ENCODE measurements around the gene CDK6. TPM values are rescaled to one million over a fixed set of nuclear protein-coding genes. Genes with fewer than 3 reads are reported as not detected.

The CDK6 gene
- total and polyA plus RNA-seq, 2 of the 8 experiments (the other 6 are each of a cell fraction or from before 2014, with no cell fraction given): 5.9 to 18.9 TPM

DNA sequence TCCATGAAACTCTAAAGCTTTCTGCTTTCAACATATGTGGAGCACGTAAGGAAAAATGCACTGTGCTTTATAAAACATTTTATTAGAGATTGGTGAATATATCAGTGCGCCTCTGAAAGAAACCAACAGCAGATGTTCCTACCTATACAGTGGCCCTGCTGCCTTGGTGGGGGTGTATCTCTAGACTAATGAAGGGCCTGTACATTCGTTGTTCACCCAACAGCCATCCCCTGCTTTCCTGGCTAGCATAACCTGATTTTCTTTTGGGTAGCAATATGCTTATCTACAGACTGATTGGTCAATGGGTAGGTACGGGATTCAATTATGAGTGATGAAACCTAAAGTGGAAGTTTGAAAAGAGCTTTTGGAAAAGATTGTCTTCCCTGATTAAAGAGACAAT lies 126.5 kb downstream of the CDK6 start (continued):
- TF ChIP-seq, protein P1, sequence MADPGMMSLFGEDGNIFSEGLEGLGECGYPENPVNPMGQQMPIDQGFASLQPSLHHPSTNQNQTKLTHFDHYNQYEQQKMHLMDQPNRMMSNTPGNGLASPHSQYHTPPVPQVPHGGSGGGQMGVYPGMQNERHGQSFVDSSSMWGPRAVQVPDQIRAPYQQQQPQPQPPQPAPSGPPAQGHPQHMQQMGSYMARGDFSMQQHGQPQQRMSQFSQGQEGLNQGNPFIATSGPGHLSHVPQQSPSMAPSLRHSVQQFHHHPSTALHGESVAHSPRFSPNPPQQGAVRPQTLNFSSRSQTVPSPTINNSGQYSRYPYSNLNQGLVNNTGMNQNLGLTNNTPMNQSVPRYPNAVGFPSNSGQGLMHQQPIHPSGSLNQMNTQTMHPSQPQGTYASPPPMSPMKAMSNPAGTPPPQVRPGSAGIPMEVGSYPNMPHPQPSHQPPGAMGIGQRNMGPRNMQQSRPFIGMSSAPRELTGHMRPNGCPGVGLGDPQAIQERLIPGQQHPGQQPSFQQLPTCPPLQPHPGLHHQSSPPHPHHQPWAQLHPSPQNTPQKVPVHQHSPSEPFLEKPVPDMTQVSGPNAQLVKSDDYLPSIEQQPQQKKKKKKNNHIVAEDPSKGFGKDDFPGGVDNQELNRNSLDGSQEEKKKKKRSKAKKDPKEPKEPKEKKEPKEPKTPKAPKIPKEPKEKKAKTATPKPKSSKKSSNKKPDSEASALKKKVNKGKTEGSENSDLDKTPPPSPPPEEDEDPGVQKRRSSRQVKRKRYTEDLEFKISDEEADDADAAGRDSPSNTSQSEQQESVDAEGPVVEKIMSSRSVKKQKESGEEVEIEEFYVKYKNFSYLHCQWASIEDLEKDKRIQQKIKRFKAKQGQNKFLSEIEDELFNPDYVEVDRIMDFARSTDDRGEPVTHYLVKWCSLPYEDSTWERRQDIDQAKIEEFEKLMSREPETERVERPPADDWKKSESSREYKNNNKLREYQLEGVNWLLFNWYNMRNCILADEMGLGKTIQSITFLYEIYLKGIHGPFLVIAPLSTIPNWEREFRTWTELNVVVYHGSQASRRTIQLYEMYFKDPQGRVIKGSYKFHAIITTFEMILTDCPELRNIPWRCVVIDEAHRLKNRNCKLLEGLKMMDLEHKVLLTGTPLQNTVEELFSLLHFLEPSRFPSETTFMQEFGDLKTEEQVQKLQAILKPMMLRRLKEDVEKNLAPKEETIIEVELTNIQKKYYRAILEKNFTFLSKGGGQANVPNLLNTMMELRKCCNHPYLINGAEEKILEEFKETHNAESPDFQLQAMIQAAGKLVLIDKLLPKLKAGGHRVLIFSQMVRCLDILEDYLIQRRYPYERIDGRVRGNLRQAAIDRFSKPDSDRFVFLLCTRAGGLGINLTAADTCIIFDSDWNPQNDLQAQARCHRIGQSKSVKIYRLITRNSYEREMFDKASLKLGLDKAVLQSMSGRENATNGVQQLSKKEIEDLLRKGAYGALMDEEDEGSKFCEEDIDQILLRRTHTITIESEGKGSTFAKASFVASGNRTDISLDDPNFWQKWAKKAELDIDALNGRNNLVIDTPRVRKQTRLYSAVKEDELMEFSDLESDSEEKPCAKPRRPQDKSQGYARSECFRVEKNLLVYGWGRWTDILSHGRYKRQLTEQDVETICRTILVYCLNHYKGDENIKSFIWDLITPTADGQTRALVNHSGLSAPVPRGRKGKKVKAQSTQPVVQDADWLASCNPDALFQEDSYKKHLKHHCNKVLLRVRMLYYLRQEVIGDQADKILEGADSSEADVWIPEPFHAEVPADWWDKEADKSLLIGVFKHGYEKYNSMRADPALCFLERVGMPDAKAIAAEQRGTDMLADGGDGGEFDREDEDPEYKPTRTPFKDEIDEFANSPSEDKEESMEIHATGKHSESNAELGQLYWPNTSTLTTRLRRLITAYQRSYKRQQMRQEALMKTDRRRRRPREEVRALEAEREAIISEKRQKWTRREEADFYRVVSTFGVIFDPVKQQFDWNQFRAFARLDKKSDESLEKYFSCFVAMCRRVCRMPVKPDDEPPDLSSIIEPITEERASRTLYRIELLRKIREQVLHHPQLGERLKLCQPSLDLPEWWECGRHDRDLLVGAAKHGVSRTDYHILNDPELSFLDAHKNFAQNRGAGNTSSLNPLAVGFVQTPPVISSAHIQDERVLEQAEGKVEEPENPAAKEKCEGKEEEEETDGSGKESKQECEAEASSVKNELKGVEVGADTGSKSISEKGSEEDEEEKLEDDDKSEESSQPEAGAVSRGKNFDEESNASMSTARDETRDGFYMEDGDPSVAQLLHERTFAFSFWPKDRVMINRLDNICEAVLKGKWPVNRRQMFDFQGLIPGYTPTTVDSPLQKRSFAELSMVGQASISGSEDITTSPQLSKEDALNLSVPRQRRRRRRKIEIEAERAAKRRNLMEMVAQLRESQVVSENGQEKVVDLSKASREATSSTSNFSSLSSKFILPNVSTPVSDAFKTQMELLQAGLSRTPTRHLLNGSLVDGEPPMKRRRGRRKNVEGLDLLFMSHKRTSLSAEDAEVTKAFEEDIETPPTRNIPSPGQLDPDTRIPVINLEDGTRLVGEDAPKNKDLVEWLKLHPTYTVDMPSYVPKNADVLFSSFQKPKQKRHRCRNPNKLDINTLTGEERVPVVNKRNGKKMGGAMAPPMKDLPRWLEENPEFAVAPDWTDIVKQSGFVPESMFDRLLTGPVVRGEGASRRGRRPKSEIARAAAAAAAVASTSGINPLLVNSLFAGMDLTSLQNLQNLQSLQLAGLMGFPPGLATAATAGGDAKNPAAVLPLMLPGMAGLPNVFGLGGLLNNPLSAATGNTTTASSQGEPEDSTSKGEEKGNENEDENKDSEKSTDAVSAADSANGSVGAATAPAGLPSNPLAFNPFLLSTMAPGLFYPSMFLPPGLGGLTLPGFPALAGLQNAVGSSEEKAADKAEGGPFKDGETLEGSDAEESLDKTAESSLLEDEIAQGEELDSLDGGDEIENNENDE (IDR thresholded peaks at IDR 0.05; ENCODE audit: insufficient replicate concordance, low read length): no peak
- TF ChIP-seq SP1 (IDR thresholded peaks at IDR 0.05; ENCODE audit: low read depth, low read length) (no peak), TCF12 (IDR thresholded peaks at IDR 0.05; ENCODE audit: low read depth, low read length) (no peak), EGR1 (IDR thresholded peaks at IDR 0.05; ENCODE audit: borderline replicate concordance, low read depth, low read length) (no peak), POLR2AphosphoS5 (IDR thresholded peaks at IDR 0.05; ENCODE audit: low read depth, low read length) (no peak), E2F6 (IDR thresholded peaks at IDR 0.05) (no peak)
- TF ChIP-seq, protein P2, sequence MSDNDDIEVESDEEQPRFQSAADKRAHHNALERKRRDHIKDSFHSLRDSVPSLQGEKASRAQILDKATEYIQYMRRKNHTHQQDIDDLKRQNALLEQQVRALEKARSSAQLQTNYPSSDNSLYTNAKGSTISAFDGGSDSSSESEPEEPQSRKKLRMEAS (IDR thresholded peaks at IDR 0.05): no peak

Measured in H1 (cell line).